ENCODE results near the gene SLC6A19.

Gene SLC6A19

GRCh38 chr5:1181451-1182359 is 19.7 kb upstream of the SLC6A19 start:
- H3K27me3 ChIP-seq (ENCODE audit: control insufficient read depth, insufficient read depth, low read length, poor library complexity, severe bottlenecking) = no peaks in the 10 kb centered on the region
- 88 to 89% methylated on average over 27 of the region's 27 CpGs for WGBS, 2 experiments
- no peak overlapping the region for H3K4me3 ChIP-seq (ENCODE audit: insufficient read depth, low read depth, low read length)
- no peaks in the 10 kb centered on the region for H3K9me3 ChIP-seq (ENCODE audit: control insufficient read depth, low read length)
- H3K36me3 ChIP-seq (ENCODE audit: control insufficient read depth, insufficient read depth, low read length) = no peaks in the 10 kb centered on the region
- H3K27ac ChIP-seq (ENCODE audit: insufficient read depth, low read depth, low read length, poor library complexity, severe bottlenecking) = no peak overlapping the region
- H3K4me1 ChIP-seq (ENCODE audit: control insufficient read depth, insufficient read depth, low read length) = peaks cover 12% of the 10 kb centered on the region

GRCh38 chr5:1182360-1182632 is 19.1 kb upstream of the SLC6A19 start:
- H3K36me3 ChIP-seq (ENCODE audit: control insufficient read depth, insufficient read depth, low read length) = no peaks in the 10 kb centered on the region
- H3K4me1 ChIP-seq (ENCODE audit: control insufficient read depth, insufficient read depth, low read length) = peaks cover 12% of the 10 kb centered on the region
- H3K27ac ChIP-seq (ENCODE audit: insufficient read depth, low read depth, low read length, poor library complexity, severe bottlenecking) = no peak overlapping the region
- WGBS, 2 experiments = 86 to 89% methylated on average over 7 of the region's 7 CpGs
- no peaks in the 10 kb centered on the region for H3K27me3 ChIP-seq (ENCODE audit: control insufficient read depth, insufficient read depth, low read length, poor library complexity, severe bottlenecking)
- no peak overlapping the region for H3K4me3 ChIP-seq (ENCODE audit: insufficient read depth, low read depth, low read length)
- no peaks in the 10 kb centered on the region for H3K9me3 ChIP-seq (ENCODE audit: control insufficient read depth, low read length)

- H3K4me1 ChIP-seq (ENCODE audit: control insufficient read depth, insufficient read depth, low read length) = peaks cover 12% of the 10 kb centered on the region
- H3K27ac ChIP-seq (ENCODE audit: insufficient read depth, low read depth, low read length, poor library complexity, severe bottlenecking) = peak overlapping the region; percentile 77
- no peak overlapping the region for H3K4me3 ChIP-seq (ENCODE audit: insufficient read depth, low read depth, low read length)
Observed at GRCh38 chr5:1182633-1183423, 18.6 kb upstream of the SLC6A19 start.

GRCh38 chr5:1183424-1184162 is 17.8 kb upstream of the SLC6A19 start:
- H3K27ac ChIP-seq (ENCODE audit: insufficient read depth, low read depth, low read length, poor library complexity, severe bottlenecking) = peak overlapping the region; percentile 77
- H3K36me3 ChIP-seq (ENCODE audit: control insufficient read depth, insufficient read depth, low read length) = no peaks in the 10 kb centered on the region
- H3K9me3 ChIP-seq (ENCODE audit: control insufficient read depth, low read length) = no peaks in the 10 kb centered on the region
- WGBS, 2 experiments = 85 to 89% methylated on average over 18 of the region's 18 CpGs
- H3K4me1 ChIP-seq (ENCODE audit: control insufficient read depth, insufficient read depth, low read length) = peaks cover 12% of the 10 kb centered on the region
- no peaks in the 10 kb centered on the region for H3K27me3 ChIP-seq (ENCODE audit: control insufficient read depth, insufficient read depth, low read length, poor library complexity, severe bottlenecking)
- H3K4me3 ChIP-seq (ENCODE audit: insufficient read depth, low read depth, low read length) = no peak overlapping the region

More at GRCh38 chr5:1182633-1183423, 18.6 kb upstream of the SLC6A19 start:
- no peaks in the 10 kb centered on the region for H3K36me3 ChIP-seq (ENCODE audit: control insufficient read depth, insufficient read depth, low read length)
- 89 to 91% methylated on average over 31 of the region's 31 CpGs for WGBS, 2 experiments
- H3K27me3 ChIP-seq (ENCODE audit: control insufficient read depth, insufficient read depth, low read length, poor library complexity, severe bottlenecking) = no peaks in the 10 kb centered on the region
- H3K9me3 ChIP-seq (ENCODE audit: control insufficient read depth, low read length) = no peaks in the 10 kb centered on the region

- Histone ChIP-seq H3K27me3 (ENCODE audit: control insufficient read depth, insufficient read depth, low read length, poor library complexity, severe bottlenecking) (no peaks in the 10 kb centered on the region), H3K9me3 (ENCODE audit: control insufficient read depth, low read length) (no peaks in the 10 kb centered on the region), H3K36me3 (ENCODE audit: control insufficient read depth, insufficient read depth, low read length) (no peaks in the 10 kb centered on the region), H3K4me1 (ENCODE audit: control insufficient read depth, insufficient read depth, low read length) (peaks cover 12% of the 10 kb centered on the region), H3K27ac (ENCODE audit: insufficient read depth, low read depth, low read length, poor library complexity, severe bottlenecking) (no peak overlapping the region), H3K4me3 (ENCODE audit: insufficient read depth, low read depth, low read length) (no peak overlapping the region)
- WGBS, 2 experiments = 96% methylated on average over 8 of the region's 8 CpGs
Observed at GRCh38 chr5:1184163-1184470, 17.3 kb upstream of the SLC6A19 start.

- H3K4me3 ChIP-seq (ENCODE audit: insufficient read depth, low read depth, low read length) = no peak overlapping the region
- H3K27ac ChIP-seq (ENCODE audit: insufficient read depth, low read depth, low read length, poor library complexity, severe bottlenecking) = no peak overlapping the region
- peaks cover 12% of the 10 kb centered on the region for H3K4me1 ChIP-seq (ENCODE audit: control insufficient read depth, insufficient read depth, low read length)
- WGBS, 2 experiments = 95% methylated on average over 7 of the region's 7 CpGs
- H3K27me3 ChIP-seq (ENCODE audit: control insufficient read depth, insufficient read depth, low read length, poor library complexity, severe bottlenecking) = no peaks in the 10 kb centered on the region
- no peaks in the 10 kb centered on the region for H3K36me3 ChIP-seq (ENCODE audit: control insufficient read depth, insufficient read depth, low read length)
- no peaks in the 10 kb centered on the region for H3K9me3 ChIP-seq (ENCODE audit: control insufficient read depth, low read length)
Observed at GRCh38 chr5:1184481-1184880, 16.9 kb upstream of the SLC6A19 start.

GRCh38 chr5:1185038-1185627 is 16.3 kb upstream of the SLC6A19 start:
- WGBS, 2 experiments = 89 to 93% methylated on average over 10 of the region's 10 CpGs
- Histone ChIP-seq H3K9me3 (ENCODE audit: control insufficient read depth, low read length) (no peaks in the 10 kb centered on the region), H3K36me3 (ENCODE audit: control insufficient read depth, insufficient read depth, low read length) (no peaks in the 10 kb centered on the region), H3K27me3 (ENCODE audit: control insufficient read depth, insufficient read depth, low read length, poor library complexity, severe bottlenecking) (no peaks in the 10 kb centered on the region), H3K4me3 (ENCODE audit: insufficient read depth, low read depth, low read length) (no peak overlapping the region), H3K4me1 (ENCODE audit: control insufficient read depth, insufficient read depth, low read length) (peaks cover 12% of the 10 kb centered on the region), H3K27ac (ENCODE audit: insufficient read depth, low read depth, low read length, poor library complexity, severe bottlenecking) (no peak overlapping the region)

GRCh38 chr5:1185629-1186350 is 15.6 kb upstream of the SLC6A19 start:
- Histone ChIP-seq H3K9me3 (ENCODE audit: control insufficient read depth, low read length) (no peaks in the 10 kb centered on the region), H3K4me3 (ENCODE audit: insufficient read depth, low read depth, low read length) (no peak overlapping the region), H3K27ac (ENCODE audit: insufficient read depth, low read depth, low read length, poor library complexity, severe bottlenecking) (no peak overlapping the region), H3K27me3 (ENCODE audit: control insufficient read depth, insufficient read depth, low read length, poor library complexity, severe bottlenecking) (no peaks in the 10 kb centered on the region), H3K36me3 (ENCODE audit: control insufficient read depth, insufficient read depth, low read length) (no peaks in the 10 kb centered on the region), H3K4me1 (ENCODE audit: control insufficient read depth, insufficient read depth, low read length) (peaks cover 12% of the 10 kb centered on the region)
- 90 to 93% methylated on average over 12 of the region's 12 CpGs for WGBS, 2 experiments

- 78 to 81% methylated on average over 18 of the region's 18 CpGs for whole genome bisulfite sequencing, 2 experiments
- Histone ChIP-seq H3K9me3 (ENCODE audit: control insufficient read depth, low read length) (no peaks in the 10 kb centered on the region), H3K27me3 (ENCODE audit: control insufficient read depth, insufficient read depth, low read length, poor library complexity, severe bottlenecking) (no peaks in the 10 kb centered on the region), H3K4me1 (ENCODE audit: control insufficient read depth, insufficient read depth, low read length) (peaks cover 12% of the 10 kb centered on the region), H3K27ac (ENCODE audit: insufficient read depth, low read depth, low read length, poor library complexity, severe bottlenecking) (no peak overlapping the region), H3K4me3 (ENCODE audit: insufficient read depth, low read depth, low read length) (no peak overlapping the region), H3K36me3 (ENCODE audit: control insufficient read depth, insufficient read depth, low read length) (no peaks in the 10 kb centered on the region)
Observed at GRCh38 chr5:1186351-1187233, 14.8 kb upstream of the SLC6A19 start.
